Suprapubic skin (tissue), 4 donors: ENCODE data around the gene CAMTA1. TPM values are rescaled to one million over a fixed set of nuclear protein-coding genes. Genes with fewer than 3 reads are reported as not detected.

Experiments
- DNase-seq, 2 donors: peaks; one replicate each; pipeline ENCODE4 v3.0.0-alpha.2; 2019; ENCODE audit warnings: low spot score in 2 of 2
- H3K27ac ChIP-seq: fragments of 200-600 bp; sonication (generic); one replicate; pipeline ENCODE4 v1.5.1; 2019
- H3K27me3 ChIP-seq: fragments of 200-600 bp; sonication (generic); one replicate; pipeline ENCODE4 v1.5.1; 2019
- H3K36me3 ChIP-seq: fragments of 200-600 bp; sonication (generic); one replicate; pipeline ENCODE4 v1.5.1; 2019
- H3K4me1 ChIP-seq: fragments of 200-600 bp; sonication (generic); one replicate; pipeline ENCODE4 v1.5.1; 2019
- H3K4me3 ChIP-seq: fragments of 200-600 bp; sonication (generic); one replicate; pipeline ENCODE4 v1.5.1; 2019; ENCODE audit warnings: mild to moderate bottlenecking
- H3K9me3 ChIP-seq: fragments of 200-600 bp; sonication (generic); one replicate; pipeline ENCODE4 v1.5.1; 2019
- EP300 ChIP-seq: sonication (generic); formaldehyde crosslinking; IDR thresholded peaks from one replicate; pipeline ENCODE4 v1.6.1; 2017; ENCODE audit warnings: antibody characterized with exemption
- POLR2A ChIP-seq, 2 donors: fragments of 450-650 bp; IDR thresholded peaks; one replicate each; pipeline ENCODE4 v1.6.1; 2017; ENCODE audit warnings: antibody characterized with exemption in 2 of 2, mild to moderate bottlenecking in 2 of 2, moderate library complexity in 2 of 2
- POLR2AphosphoS5 ChIP-seq, 3 donors: sonication (generic); formaldehyde crosslinking; IDR thresholded peaks; one replicate each; pipeline ENCODE4 v1.6.1; 2017; ENCODE audit warnings: antibody characterized with exemption in 3 of 3
- WGBS: methylation state at CpG from one replicate; pipeline ENCODE4 v1.1.5; 2018; 5-methylcytosine and 5-hydroxymethylcytosine counted together
- total RNA-seq, 4 donors: library from RNA; depleted of rRNA; stranded (reverse); fragments of >200 nt; gene quantifications; one replicate each; pipeline ENCODE4 v1.1.0, GENCODE V29; 2016
- TF ChIP-seq, protein P1 (sequence below), 2 donors: fragments of 200-600 bp in 1 of 2; fragments of 450-650 bp in 1 of 2; sonication (generic) in 1 of 2; IDR thresholded peaks; one replicate each; pipeline ENCODE4 v1.5.1; 2016 to 2019; ENCODE audit warnings: antibody characterized with exemption in 2 of 2, mild to moderate bottlenecking in 1 of 2, moderate library complexity in 1 of 2

CAMTA1 gene
- total RNA-seq, 4 donors from 2014 or later, result 40.4 to 54.1 (median 46.6) TPM

DNA sequence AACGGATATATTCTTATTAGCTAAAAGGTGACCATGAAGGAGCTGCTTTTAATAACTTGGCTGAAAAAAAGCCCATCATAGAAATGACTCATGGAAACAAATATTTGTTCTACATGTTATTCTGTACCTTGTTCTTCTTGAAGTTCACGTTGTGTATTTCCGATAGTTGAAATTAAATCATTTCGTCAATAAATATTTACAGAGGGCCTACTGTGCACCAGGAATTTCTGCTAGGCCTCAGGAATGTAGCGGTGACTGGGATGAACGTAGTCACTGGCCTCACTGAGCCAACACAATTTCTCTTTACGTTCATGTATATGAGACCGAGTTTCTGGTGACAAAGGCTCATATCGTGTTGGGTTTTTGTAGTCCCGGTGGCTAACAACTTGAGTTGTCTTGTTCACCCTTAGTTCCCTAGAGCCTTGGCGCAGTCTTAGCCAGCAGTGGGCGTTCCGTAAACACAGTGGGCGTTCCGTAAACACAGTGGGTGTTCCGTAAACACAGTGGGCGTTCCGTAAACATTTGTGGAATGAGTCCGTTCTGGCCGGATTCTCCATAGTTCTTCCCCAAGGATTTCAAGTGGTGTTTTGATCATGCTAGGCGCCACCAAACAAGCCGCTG, 932.6 kb downstream of the CAMTA1 start:
- no peaks in the 10 kb centered on the region for H3K36me3 ChIP-seq

DNA sequence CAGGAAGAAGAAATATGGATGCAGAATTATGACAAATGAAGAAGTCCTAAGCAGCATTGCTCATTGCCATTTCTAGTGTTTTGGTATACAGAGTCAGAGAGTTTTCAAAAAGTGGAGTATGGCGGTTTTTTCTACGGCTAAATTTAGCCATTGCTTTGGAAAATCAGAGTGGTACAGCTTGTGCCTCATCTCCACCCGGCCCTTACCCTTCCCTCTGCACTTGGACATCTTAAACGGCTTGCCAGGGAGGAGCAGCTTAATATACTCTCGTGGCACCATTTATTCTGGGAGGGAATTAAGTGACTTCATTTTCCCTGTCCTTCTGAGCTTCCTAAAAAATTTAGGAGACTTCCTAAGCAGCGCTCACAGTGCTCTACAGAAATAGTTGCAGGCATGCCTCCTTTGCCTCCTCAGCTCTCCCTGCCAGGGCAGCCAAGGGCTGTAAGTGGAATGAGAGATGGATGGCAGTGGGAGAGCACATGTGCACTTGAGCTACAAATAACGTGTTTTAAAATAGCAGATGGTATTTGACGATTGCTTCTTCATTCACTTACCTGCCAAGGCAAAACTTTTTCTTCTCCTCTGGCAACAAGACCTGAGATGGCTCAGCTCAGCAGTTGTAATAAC, 934.3 kb downstream of the CAMTA1 start:
- Histone ChIP-seq H3K4me3 (no peak overlapping the region), H3K27ac (no peak overlapping the region), H3K36me3 (no peaks in the 10 kb centered on the region), H3K9me3 (no peaks in the 10 kb centered on the region), H3K4me1 (no peaks in the 10 kb centered on the region), H3K27me3 (no peaks in the 10 kb centered on the region)
- TF ChIP-seq POLR2A (IDR thresholded peaks at IDR 0.05), result no peak
- WGBS, result 84% methylated on average over 8 of the region's 8 CpGs
- no peak for DNase-seq

More for the DNA sequence above, 932.6 kb downstream of the CAMTA1 start:
- Histone ChIP-seq H3K27ac (no peak overlapping the region), H3K27me3 (no peaks in the 10 kb centered on the region), H3K9me3 (no peaks in the 10 kb centered on the region), H3K4me1 (no peaks in the 10 kb centered on the region), H3K4me3 (no peak overlapping the region)
- TF ChIP-seq EP300, result no peak
- TF ChIP-seq POLR2A (IDR thresholded peaks at IDR 0.05), result no peak
- TF ChIP-seq, protein P1, sequence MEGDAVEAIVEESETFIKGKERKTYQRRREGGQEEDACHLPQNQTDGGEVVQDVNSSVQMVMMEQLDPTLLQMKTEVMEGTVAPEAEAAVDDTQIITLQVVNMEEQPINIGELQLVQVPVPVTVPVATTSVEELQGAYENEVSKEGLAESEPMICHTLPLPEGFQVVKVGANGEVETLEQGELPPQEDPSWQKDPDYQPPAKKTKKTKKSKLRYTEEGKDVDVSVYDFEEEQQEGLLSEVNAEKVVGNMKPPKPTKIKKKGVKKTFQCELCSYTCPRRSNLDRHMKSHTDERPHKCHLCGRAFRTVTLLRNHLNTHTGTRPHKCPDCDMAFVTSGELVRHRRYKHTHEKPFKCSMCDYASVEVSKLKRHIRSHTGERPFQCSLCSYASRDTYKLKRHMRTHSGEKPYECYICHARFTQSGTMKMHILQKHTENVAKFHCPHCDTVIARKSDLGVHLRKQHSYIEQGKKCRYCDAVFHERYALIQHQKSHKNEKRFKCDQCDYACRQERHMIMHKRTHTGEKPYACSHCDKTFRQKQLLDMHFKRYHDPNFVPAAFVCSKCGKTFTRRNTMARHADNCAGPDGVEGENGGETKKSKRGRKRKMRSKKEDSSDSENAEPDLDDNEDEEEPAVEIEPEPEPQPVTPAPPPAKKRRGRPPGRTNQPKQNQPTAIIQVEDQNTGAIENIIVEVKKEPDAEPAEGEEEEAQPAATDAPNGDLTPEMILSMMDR (IDR thresholded peaks at IDR 0.05), result no peak
- TF ChIP-seq POLR2AphosphoS5 (IDR thresholded peaks at IDR 0.05), result no peak
- no peak for DNase-seq
- WGBS, result 87% methylated on average over 22 of the region's 22 CpGs

DNA sequence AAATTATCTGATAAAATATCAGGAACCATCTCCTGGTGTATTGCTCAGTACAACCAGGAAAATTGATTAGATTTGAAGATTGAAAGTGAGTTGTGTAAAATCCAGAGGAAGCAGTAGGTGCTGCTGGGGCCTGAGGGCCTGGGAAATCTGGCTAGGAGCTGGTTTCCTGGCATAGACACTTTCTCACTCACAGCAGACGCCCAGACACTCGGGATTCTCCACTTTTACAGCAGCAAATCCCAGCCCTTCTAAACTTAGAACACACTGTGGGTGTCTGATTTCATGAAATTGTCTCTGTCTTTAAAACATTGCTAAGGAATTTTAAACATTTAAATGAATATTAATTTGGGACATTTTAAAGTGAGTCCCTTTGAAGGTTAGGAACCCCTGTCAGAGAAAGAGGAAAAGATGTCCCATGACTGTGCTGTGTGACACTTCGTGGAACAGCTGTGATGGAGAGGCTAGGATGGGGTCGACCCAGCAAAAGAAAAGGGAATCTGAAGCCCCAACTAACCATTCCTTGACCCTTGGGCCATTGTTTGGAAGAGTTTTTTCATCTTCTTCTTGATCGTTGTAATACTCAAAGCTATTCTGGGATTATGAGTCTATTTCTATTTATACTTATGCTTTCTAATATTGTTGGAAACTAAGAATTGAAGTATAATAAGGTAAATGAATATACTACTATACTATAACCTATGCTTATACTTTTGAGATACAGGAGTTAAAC, 936.9 kb downstream of the CAMTA1 start:
- no peaks in the 10 kb centered on the region for H3K9me3 ChIP-seq
- TF ChIP-seq POLR2A (IDR thresholded peaks at IDR 0.05), result no peak
- H3K27me3 ChIP-seq, result no peaks in the 10 kb centered on the region
- 40% methylated on average over 5 of the region's 5 CpGs for WGBS
- H3K4me3 ChIP-seq, result no peak overlapping the region
- peaks cover 6% of the 10 kb centered on the region for H3K4me1 ChIP-seq
- H3K27ac ChIP-seq, result no peak overlapping the region
- no peak for DNase-seq
- no peaks in the 10 kb centered on the region for H3K36me3 ChIP-seq

DNA sequence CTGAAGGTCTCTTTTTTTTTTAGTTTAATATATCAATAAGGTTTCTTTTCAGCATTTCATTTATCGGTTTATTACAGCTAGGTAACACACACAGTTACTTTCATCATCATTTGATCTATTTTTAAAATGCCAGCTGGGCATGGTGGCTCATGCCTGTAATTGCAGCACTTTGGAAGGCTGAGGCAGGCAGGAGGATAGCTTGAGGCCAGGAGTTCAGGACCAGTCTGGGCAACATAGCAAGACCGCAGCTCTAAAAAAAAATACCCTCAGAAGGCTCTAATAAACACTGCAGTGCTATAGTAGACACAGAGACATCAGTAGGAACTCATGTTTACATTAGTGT, 937.4 kb downstream of the CAMTA1 start:
- Histone ChIP-seq H3K4me1 (peaks cover 6% of the 10 kb centered on the region), H3K36me3 (no peaks in the 10 kb centered on the region), H3K9me3 (no peaks in the 10 kb centered on the region), H3K4me3 (no peak overlapping the region), H3K27me3 (no peaks in the 10 kb centered on the region), H3K27ac (no peak overlapping the region)
- DNase-seq, result no peak
- TF ChIP-seq EP300, result no peak
- TF ChIP-seq, protein P1 (IDR thresholded peaks at IDR 0.05), result no peak
- no peak for TF ChIP-seq POLR2AphosphoS5 (IDR thresholded peaks at IDR 0.05)
- TF ChIP-seq POLR2A (IDR thresholded peaks at IDR 0.05), result no peak
- 53% methylated on average over 2 of the region's 2 CpGs for WGBS

DNA sequence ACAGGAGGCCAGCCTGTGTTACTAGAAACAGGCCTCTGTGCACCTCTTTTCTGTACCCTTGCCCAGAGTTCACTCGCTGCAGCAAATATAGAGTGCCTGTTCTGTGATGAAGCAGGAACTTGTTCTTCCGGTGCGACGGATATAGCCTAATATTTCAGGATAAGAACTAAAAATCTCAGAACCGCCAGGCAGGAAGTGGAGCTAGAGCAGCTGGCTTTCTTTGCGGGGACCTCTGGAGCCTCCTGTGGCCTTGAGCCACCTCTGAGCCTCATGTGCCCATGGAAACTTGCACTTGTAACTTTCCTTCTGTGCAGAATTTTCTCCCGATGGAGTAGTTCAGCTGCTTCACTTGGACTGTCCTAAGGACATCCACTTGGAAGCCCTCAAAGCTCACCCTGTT, 941.4 kb downstream of the CAMTA1 start:
- WGBS, result 33% methylated on average over 2 of the region's 7 CpGs
- H3K4me3 ChIP-seq, result no peak overlapping the region
- no peaks in the 10 kb centered on the region for H3K36me3 ChIP-seq
- peaks cover 6% of the 10 kb centered on the region for H3K4me1 ChIP-seq
- no peak overlapping the region for H3K27ac ChIP-seq
- no peak for DNase-seq
- no peaks in the 10 kb centered on the region for H3K9me3 ChIP-seq
- TF ChIP-seq, protein P1 (IDR thresholded peaks at IDR 0.05), result no peak
- no peak for TF ChIP-seq POLR2AphosphoS5 (IDR thresholded peaks at IDR 0.05)
- TF ChIP-seq EP300, result no peak
- no peak for TF ChIP-seq POLR2A (IDR thresholded peaks at IDR 0.05)
- no peaks in the 10 kb centered on the region for H3K27me3 ChIP-seq

DNA sequence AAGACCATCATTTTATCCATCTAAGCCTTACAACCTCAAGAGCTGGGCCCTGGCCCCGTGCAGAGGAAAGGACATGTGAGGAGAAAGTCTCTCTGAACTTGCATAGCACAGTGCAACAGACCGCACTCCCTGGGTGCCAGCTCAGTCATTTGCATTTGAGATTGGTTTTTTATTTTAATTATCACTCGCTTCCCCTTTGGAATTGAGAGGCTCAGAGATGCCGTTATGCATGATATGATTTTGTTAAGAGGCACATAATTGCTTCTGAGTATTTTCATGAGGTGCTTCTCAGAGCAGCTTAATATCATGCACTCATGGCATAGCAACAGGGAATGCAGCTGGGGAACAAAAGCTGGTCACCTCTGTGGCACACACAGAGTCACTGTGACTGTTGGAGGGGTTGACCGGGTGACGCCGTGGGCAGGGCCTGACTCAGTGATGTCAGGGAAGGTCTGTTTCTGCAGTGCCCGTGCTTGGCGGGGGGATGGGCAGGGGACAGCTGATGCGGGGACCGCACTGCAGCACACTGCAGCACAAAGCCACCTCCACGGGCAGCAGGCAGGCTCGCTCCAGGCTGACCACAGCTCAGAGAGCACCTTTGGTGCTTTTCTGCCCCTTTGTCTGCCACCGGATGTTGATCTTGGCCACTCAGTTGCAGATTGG, 942.7 kb downstream of the CAMTA1 start:
- 90% methylated on average over 10 of the region's 14 CpGs for WGBS
- Histone ChIP-seq H3K4me1 (peaks cover 6% of the 10 kb centered on the region), H3K36me3 (no peaks in the 10 kb centered on the region)

More for the DNA sequence above, 942.7 kb downstream of the CAMTA1 start:
- Histone ChIP-seq H3K4me3 (no peak overlapping the region), H3K27ac (no peak overlapping the region), H3K27me3 (no peaks in the 10 kb centered on the region), H3K9me3 (no peaks in the 10 kb centered on the region)
- TF ChIP-seq POLR2AphosphoS5 (IDR thresholded peaks at IDR 0.05) (no peak), POLR2A (IDR thresholded peaks at IDR 0.05) (no peak), EP300 (no peak)
- TF ChIP-seq, protein P1 (IDR thresholded peaks at IDR 0.05), result no peak
- DNase-seq, result no peak
